ENCODE data around the gene LUZP2.
"Not testable (repeated sequence)": the region's sequence is repeated elsewhere in the genome, so short reads cannot be mapped to it uniquely, and the experiment has no call there.

Gene LUZP2

DNA sequence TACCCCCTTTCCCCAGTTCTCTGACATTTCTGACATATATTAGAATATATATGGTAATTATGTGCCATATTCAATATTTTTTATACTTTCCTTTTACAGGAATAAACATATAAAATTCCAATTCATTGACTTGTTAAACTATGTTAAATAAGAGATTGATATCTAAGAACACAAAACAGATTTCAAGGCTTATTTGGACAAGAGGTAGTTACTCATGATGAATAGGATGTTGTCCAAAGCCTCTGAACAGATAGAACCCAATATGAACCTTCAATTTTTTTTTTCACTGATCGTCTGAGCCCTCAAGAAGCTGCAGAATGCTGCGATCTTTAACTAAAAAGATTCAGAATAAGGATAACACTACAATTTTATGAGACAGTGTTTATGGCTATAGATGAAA lies 340.3 kb downstream of the LUZP2 start:
- DNase-seq = no peak

DNA sequence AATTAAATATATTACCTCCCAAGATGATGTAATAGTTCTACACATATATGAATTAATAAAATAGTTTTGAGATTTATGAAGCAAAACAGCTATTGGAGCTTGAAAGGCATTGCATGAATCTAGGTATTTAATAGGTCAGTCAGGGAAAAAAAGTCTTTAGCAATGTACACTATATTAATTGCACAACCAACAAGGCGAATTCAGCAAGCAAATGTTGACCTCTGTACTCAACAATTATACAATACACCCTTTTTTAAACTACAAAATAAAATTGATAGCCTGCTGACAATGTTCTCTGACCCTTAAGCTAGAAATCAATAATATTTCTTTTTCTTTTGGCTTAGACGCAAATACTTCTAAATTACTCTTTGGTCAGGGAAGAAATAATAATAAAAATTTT lies 345.5 kb downstream of the LUZP2 start:
- no peak for DNase-seq

DNA sequence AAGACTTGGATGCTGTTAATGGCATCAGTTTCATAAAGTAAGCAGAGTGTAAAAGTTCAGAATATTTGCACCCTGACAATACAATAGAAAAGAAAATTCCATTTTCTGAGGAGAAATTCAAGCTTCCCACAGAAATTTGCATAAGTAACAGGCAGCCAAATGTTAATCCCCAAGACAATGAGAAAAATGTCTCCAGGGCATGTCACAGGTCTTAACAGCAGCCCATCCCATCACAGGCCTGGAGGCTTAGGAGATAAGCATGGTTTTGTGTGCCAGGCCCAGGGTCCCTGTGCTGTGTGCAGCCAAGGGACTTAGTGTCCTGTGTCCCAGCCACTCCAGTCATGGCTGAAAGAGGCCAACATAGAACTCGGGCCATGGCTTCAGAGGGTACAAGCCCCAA lies 347.6 kb downstream of the LUZP2 start:
- DNase-seq = no peak

DNA sequence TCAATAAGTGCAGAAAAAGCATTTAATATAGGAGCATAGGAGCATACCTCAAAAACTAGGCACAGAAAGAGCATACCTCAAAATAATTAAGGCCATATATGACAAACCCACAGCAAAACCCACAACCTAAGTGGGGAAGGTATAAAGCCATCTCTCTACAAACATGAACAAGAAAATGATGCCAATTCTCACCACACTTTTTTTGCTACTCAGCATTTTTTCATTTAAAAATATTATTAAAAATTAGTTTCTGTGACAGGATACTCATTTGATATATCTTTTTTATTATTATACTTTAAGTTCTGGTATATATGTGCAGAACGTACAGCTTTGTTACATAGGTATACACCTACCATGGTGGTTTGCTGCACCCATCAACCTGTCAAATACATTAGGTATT lies 352.0 kb downstream of the LUZP2 start:
- DNase-seq = no peak

DNA sequence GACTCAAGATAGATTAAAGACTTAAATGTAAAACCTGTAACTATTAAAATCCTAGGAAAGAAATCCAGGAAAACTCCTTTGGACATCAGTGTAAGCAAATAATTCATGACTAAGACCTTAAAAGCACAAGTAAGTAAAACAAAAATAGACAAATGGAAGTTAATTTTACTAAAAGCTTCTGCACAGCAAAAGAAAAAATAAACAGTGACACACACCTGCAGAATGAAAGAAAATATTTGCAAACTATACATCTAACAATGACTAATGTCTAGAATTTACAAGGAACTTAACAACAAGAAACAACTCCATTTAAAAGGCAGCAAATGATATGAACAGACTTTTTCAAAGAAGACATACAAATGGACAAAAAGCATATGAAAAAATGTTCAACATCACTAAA lies 359.1 kb downstream of the LUZP2 start:
- no peak for DNase-seq

DNA sequence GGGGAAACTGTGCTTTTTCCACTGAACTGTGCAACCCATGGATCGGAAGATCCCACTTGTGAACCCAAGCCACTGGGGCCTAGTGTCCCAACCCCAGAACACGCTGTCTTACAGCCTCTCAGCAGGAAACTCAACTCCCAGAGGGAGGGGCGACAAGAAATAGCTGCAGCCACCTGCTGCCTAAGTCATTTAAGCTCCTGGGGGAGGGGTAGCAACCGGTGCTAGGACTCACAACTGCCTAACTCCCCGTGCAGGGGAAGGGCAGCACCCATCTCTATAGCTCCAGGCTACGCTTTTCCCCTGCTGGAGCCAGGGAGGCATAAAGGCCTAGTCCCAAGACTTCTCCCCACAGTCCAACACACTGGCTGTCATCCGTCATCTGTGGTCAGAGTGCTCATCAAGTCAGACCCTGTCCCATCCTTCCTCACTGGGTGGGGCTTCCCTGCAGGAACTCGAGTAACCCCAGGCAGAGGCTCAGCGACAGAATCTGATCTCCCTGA lies 363.0 kb downstream of the LUZP2 start:
- DNase-seq = no peak

DNA sequence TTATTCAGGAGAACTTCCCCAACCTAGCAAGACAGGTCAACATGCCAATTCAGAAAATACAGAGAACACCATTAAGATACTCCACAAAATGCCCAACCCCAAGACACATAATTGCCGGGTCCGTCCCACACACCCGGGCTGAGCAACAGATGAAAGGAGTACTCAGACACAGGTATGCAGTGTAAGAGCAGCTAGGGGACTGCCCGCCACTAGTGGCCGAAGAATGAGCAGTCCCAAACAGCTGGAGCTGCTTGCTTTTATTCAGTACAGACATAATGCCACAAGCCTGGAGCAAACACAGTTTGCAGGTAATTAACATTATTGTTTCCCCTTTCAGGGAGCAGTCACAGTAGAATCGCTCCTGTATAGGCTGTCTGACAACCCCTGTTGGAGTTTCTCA lies 364.6 kb downstream of the LUZP2 start:
- DNase-seq = no peak

DNA sequence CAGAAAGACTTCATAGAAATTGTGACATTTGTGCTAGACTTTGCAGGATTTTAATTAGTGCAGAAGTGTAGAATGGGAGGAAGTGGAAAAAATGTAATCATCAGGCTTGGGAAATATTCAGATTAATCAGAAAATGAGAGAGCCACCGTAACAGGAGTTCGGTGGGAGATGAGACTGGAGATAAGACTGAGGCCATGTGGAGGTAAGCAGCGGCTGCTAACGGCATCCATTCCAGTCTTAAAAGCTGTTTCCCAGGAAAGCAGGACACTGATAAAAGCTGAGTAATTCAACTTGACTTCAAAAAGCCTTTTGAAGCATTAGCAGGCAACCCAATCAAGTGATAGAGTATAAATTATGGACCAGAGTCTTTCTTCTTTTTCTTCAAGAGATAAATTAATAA lies 369.9 kb downstream of the LUZP2 start:
- DNase-seq = no peak

DNA sequence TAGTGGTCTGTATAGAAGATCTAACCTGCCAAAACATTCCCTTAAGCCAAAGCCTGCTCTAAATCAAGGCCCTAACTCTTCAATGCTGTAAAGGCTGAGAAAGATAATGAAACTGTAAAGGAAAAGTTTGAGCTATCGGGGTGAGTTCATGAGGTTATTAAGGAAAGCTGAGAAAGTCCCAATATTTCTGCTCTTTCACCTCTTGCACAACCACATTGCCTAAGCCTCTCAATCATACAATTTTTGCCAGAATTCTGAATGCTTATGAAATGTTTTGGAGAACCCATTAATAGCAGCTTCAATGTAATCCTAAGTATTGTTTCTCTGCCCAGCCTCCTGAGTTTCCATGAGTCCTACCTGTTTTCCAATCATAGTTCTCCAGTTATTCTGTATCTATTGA lies 373.2 kb downstream of the LUZP2 start:
- no peak for DNase-seq

DNA sequence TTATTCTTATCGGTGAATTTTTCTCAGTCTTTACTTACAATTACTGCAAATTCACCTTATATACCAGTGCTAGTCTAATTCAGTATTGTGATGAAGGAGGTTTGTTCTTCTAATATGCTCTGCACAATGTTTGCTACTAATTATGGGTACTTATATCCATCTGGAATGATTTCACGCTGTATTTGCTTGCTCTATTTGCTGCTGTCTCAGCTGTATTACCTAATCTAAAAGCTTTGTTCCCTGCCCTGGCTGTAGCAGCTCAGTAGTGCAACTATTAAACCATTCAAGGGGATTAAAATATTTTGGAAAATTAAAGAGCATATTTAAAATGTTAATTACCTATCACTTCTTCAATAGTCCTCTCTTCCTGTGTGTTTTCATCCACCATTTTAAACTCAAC lies 375.3 kb downstream of the LUZP2 start:
- no peak for DNase-seq

DNA sequence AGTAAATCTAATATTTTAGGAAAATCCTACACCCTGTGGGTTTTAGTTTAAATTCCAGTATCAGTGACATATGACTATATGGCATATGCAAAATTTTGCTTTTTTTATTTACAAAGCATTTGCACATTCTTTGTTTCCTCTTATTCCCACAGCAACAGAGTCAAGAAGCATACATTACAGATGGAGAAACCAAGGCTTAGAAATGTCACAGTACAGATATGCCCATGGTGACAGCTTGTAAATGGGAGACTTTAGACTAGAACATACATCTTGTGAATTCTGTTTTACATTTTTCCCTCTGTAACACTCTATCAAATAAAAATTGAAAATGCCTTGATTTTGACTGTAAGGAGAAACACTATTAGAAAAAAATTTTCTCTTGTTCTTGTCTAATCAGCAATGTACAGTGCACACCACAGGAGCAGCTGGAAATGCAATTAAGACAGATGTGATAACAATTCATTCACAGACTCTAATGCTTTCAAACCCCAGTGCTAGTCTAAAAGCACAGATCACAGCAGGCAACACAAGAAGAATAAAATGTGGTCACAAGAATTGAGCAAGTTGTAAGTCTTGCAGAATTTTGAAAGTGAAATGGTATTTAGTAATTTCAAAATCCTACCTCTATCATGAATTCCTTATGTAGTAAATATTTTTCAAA lies 375.9 kb downstream of the LUZP2 start:
- no peak for DNase-seq

DNA sequence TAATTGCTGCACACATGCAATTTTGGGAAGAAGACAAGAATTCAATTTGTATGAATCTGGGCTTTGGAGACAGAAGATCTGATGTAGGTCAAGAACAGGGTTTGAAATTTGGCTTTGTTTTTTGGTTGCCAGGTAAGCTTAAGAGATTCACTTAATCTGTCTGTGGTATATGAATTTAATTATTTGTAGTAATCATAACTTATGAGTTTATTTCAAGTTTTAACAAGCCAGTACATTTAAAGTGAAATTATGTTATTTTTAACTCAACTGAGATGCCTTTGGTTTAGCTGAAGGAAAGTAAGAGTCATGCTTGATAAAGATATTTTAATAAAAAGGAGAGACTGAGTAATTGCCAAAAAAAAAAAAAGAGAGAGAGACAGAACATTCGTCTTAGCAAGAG lies 384.1 kb downstream of the LUZP2 start:
- no peak for DNase-seq

DNA sequence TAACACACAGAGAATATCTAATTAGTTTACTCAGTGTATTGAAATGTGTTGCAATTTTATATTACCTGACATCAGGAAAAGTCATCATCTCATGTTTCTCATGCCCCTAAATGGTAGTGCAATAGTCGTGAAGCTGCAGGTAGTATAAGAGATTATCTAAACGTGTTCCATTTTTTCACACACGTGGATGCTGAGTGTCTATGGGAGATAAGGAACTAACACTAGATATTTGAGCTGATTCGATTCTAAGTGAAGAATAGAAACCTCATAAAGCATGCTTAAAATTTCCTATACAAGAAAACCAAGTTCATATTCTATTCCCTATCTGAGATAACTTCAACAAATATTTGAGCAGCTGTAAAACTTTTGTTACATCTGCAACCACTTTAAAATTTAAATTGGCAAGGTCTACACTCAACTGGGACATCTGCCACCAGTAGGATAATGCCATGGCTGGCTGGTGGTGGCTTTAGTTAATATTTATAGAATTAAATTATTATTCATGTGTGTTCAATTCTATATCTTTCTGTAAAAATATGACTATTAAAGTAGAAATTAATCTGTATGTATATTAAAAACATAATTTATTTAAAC lies 388.8 kb downstream of the LUZP2 start:
- DNase-seq = no peak

DNA sequence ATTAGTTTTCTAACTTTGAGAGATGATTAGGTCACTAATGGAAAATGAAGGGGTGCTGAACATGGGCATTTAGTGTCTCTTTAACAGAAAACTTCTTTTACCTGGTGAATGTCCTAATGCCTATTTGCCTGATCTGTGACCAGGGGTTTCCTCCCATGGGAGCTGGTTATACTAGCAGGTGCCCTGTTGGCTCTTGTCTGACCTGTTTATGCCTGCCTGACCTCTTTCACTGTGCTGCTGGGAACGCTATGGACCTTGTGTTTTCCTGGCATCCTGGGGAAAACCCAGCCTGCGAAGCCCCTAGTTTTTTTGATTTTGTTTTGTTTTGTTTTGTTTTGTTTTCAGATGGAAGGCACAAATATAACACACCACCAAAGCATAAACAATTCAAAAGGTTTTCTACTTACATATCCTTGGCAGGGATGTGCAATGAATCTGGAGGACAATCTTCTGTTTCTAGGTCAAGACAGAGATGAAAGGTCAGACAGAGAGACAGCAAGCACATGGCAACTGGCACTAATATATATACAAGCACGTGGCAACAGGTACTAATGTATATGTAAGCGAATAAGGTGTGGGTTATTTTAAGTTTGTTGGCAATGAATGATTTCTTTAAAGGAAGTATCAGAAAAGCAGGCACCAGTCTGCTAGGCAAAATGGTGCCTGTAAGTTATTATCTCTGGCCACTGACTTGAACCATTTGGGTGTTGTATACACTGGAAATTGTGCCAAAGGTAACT lies 390.2 kb downstream of the LUZP2 start:
- no peak for DNase-seq

DNA sequence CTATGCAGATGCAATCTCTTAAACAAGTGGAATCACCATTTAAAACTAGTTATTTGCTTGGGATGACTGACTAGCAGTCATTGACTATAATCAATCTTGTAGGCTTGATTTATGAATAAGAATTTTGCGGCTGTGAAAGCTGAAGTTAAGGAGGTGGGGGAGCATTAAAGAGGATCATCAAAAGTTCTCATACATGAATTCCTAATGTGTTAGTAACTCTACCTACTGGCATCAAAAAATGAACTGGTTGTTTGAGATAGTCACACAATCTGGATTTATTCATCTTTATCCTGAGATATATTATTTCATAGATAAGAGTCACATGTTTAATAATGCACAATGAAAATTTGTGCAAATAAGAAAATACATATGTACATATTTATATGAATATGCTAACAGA lies 393.6 kb downstream of the LUZP2 start:
- no peak for DNase-seq

DNA sequence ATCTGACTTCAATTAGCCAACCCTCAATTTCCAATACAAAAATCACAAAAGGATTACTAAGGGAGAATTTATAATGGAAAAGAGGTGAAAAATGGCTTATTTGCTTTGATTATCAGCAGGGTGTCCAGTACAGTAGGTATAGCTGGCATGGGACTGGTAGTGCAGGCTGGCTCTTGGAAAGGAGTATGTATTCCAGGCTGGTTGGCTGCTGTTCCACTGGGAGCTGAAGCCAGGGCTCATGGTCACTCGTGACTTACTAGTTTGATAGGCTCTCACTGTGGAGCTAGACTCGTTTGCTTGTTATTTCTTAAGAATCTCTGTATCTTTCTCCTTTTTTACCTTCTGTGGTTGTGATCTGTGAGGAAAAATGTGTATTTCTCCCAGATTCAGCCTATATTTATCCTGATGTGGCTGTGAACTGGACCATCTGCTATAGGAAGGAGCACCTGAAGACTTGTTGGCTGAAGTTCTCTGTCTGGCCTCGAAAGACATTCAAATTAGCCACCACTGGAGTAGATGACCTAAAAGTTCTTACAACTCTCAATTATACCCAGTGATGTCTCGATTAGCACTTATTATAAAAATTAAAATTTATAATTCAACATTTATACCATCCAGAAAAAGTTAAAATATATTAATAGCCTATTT lies 395.1 kb downstream of the LUZP2 start:
- DNase-seq = not testable (repeated sequence)

DNA sequence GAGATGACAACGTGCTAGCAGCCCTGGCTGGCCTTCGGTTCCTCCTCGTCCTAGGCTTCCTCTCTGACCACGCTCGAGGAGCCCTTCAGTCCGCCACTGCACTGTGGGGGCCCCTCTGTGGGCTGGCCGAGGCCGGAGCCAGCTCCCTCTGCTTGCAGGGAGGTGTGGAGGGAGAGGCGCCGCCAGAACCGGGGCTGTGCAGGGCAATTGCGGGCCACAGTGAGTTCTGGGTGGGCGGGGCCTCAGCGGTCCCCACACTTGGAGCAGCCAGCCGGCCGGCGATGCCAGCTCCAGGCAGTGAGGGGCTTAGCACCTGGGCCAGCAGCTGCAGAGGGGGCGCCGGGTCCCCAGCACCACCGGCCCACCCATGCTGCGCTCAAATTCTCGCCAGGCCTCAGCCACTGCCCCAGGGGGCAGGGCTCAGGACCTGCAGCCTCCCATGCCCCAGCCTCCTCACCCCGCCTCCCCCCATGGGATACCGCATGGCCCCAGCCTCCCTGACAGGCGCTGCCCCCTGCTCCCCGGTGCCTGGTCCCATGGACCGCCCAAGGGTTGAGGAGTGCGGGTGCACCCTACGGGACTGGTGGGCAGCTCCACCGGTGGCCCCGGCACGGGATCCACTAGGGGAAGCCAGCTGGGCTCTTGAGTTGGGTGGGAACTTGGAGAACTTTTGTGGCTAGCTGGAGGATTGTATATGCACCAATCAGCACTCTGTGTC lies 399.4 kb downstream of the LUZP2 start:
- DNase-seq = no peak

DNA sequence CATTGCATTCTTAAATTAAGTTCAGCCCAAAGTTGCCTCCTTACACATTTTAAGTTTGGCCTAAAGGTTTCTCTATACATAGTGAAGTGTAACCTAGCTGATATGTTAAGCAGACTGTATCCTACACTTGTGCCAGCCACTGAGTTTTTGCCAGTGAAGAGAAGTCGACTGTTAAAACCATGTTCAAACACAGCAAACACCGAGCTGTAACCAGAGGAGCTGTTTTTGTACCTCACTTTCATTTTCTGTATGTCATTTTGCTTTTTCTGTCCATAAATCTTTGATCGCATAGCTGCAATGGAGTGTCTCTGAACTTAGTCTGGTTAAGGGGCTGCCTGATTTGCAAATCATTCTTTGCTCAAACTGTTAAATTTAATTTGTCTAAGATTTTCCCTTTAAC lies 403.7 kb downstream of the LUZP2 start:
- no peak for DNase-seq

DNA sequence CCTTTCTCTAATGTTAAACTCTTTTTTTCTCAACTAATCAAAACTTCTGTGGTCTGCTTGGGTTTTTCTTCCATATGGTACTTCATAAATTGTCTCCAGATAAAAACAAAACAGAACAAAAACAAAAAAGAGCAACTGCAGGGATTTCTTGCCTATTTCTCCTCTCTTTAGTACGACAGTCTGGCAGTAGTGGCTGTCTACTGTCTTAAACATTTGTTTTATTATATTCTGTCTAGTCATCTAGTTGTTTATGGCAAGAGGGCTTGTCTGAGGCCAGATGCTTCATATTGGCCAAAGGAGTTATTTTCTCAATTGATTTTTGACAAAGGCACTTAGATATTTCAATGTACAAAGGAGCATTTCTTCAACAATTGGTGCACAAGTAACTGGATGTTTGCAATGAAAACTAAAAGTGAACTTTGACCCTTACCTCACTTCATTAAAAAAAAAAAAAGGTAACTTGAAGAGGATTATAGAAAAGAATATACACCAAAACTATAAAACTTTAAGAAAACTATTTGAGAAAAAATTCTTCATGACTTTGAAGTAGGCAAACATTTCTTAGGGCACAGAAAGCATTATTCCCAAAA lies 404.2 kb downstream of the LUZP2 start:
- DNase-seq = no peak

DNA sequence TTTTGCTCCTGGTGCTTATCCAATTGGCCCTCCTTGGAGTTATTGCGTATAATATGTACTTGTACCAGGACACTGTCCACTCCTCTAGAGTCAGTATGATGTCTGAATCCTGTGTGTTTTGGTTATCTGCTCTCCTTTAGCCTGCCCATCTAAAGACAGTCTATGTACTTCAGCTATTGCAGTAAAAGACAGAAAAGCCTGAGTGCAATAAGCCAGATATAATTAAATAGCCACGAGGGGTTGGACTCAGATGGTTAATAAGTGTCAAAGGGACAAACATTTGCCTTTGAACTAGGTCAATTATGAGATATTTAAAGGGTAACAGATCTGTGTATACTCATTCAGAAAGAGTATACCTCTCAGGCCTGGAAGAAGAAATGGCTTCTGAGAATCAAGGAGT lies 406.7 kb downstream of the LUZP2 start:
- DNase-seq = no peak

DNA sequence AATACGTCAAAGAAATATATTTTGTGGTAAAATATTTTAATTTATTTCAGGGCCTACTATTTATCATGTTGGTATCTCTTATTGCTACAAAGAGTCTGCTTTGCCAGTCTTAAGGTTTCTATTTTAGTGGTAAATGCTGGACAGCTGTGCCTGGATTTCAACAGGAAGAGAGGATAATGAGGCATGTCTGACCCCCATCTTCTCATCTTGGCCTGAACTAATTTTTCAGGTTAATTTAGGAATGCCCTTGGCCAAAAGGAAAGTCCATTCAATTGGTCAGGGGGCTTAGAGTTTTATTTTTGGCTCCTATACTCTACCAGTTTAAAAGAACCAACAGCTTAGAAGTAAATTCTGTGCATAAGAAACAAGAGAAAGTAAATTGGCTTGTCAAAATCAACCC lies 428.2 kb downstream of the LUZP2 start:
- no peak for DNase-seq

DNA sequence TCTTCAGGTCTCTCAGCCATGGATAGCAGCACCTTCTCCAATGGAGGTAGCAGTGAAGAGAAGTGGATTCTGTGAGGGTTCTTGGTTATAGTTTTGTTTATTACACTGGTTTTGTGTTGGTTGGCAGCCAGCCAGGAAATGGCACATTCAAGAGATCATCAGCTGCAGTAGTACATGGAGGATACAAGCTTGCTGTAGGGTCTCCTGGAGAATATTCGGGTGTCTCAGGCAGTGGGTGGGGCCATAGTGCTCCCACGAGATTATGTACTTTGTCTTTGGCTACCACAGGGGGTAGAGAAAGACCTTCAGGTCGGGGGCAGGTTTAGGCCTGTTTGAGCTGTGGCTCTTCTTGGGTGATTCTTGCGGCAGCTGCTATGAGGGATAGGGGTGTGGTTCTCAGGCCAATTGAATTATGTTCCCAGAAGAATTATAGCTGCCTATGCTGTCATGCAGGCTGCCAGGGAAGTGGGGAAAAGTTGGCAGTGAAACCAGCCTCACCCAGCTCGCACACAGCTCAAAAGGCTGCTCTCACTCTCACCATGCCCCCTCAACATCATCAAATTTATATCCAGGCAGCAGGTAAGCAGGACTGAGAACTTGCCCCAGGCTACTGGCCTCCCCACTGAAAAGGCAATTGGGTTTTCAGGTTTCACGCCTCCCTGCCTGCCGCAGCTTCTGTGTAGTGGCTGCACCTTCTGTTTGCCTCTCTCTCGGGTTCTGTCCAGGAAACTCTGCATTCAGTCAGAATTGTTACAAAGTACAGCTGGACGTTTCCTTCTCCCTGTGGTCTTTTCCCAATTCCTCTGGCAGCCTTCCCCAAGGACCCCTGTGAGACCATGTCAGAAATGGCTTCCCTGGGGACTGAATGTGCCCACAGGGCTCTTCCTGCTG lies 435.5 kb downstream of the LUZP2 start:
- no peak for DNase-seq

Data from stimulated activated CD4-positive, alpha-beta T cell treated with anti-CD3 and anti-CD28 coated beads, Interleukin-4, amount 100 ng/mL, for 24 hours (primary cell).